M059J (cell line): ENCODE data around the gene TRPM4. TPM values are rescaled to one million over a fixed set of nuclear protein-coding genes. Genes with fewer than 3 reads are reported as not detected.
"Not testable (repeated sequence)": the region's sequence is repeated elsewhere in the genome, so short reads cannot be mapped to it uniquely, and the experiment has no call there.

ENCODE experiments used
- DNase-seq: peaks from one replicate; pipeline ENCODE4 v3.0.0-alpha.2; 2012; ENCODE audit warnings: low read depth
- total RNA-seq: library from RNA; depleted of rRNA; stranded (reverse); fragments of >200 nt; shearing (Covaris generic); gene quantifications from 2 replicates; pipeline ENCODE4 v1.2.3, GENCODE V29; 2014

The TRPM4 gene
- total RNA-seq, 1 experiment from 2014 or later: 2.6 TPM

DNA sequence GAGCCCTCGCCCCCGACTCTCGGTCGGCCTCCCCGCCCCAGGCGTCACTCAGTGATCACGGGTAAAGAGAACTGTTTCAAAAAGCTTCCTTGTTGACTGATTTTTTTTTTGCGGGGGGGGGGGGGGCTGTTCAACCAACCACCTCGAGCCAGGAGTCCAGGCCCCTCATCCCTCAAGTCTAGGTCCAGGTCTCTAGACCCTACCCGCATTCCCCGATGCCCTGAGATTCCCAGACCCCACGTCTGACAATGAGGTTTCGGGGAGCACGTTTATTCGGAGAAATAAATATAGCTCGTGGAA is 6.7 kb upstream of the TRPM4 start:
- no peak for DNase-seq

DNA sequence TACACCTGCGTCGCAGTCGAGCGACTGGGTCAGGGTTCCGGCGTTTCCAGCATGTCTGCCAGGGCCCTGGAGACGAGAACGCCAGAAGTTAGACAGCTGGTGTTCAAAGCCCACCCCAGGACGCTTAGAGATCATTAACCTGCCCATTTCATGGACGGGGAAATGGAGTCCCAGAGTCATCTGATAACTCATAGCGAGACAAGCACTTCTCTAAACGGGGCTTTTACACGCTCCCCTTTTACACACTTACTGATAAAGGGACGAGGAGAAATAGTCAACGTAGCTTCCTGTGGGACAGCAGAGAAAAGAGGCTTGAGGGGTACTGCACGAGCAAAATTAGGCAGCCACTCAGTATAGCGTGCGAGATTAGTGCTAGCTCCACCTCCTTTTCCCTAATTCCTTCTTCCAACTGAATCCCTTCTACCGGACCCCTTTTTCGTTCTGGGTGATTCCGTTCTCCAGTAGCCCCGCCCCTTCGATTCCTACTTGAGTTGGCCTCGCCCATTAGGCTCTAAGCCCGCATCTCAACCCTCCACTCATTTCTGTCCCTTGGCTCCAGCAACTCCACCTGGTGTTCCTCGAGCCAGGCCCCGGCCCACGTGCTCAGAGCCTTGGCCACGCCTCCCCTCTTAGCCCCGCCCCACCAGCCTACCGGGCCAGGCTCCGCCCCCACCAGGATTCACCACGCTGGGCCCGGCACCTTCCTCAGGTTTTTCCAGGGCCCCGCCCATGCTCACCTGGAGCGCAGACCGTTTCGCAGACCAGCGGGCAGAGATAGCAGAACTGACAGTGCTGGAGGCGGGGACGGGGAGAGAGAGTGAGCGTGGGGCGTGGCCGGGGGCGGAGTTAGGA is 6.1 kb upstream of the TRPM4 start:
- DNase-seq: peak; percentile 62

DNA sequence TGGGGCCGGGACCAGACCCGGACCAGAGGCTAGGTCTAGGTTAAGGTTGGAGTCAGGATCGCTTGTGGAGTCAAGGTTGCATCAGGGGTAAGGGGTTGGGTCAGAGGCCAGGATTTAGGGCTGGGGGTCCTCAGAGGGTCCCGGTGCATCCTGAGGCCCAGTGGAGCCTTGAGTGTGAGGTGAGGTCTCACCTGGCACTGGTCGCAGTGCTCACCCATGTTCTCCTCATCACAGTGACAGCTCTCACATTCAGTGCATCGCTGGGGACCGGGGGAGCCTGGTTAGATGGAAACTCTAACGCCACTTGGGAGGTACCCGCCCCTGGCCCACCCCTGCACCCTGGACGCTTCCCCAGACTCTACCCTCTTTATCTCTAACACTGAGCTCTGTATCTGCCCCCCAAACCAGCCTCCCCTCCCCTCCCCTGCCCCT is 5.5 kb upstream of the TRPM4 start:
- no peak for DNase-seq

DNA sequence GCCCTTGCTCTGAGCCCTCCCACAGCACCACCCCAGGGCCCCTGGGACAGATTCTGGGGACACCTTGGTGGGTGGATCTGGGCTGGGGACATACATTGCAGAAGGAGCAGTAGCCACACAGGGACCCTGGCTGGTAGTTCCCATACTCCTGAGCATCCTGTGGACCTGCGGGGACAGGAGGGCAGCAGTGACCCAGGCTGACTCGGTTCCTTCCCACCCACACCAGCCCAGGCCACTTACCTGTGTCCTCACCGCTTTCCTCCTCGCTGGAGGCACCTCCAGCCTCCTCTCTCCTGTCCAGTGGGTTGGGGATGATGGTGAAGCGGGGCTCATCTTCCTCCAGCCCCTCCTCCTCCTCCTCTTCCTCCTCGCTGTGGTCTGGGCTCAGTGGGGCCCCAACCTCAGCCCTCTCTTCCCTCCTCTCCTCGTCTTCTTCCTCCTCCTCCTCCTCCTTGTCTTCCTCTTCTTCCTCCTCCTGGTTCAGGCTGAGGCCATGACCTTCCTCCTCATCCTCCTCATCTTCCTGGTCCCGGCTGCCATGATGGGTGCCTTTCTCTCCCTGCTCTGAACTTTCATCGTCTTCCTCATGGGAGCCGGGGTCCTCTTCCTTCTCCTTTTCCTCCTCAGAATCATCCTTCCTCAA is 4.3 kb upstream of the TRPM4 start:
- no peak for DNase-seq

DNA sequence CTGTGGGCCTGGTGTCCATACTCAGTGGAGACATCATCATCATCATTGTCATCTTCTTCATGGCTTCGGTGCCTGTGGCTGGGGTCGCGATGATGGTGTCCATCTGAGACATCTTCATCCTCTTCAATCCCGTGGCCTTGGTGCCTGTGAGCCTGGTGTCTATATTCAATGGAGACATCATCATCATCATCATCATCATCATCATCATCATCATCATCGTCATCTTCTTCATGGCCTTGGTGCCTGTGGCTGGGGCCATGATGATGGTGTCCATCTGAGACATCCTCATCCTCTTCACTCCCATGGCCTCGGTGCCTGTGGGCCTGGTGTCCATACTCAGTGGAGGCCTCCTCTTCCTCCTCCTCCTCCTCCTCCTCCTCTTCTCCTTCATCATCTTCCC is 3.3 kb upstream of the TRPM4 start:
- no peak for DNase-seq

DNA sequence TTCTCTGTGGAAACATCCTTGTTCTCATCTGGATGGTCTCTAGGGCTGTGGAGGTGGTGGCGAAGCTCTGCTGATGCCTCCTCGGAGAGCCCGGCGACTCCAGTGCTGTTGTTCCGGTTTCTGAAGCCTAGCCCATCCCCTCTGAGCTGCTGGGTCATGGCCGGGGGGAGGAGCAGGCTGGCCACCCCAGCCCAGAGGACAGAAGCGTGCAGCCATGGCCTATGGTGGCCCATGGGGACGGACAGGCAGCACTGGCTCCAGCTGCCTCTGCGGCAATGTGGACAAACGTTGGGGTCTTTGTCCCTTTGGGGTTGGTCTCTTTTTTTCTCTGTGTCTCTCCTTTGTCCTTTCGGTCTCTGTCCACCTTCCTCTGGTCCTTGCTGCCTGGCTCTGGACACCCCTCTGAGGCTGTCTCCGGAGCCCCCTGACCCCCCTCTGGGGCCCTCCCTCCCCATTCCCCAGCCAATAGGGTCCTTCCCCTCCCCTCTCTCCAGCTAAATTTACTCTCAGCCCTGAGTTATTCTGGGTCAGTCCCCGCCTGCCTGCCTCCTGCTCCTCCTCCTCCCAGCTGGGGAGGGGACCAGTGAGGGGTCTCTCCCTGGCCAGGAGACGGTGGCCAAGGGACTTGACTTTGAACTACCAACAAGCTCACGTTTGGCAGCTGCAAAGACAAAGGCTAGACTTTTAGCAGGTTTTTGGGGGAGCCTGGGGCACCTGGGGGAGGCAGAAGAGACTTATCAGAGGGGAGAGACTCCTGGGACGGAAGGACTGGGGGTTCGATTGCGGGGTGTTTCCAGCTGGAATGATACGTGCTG is 2.4 kb upstream of the TRPM4 start, which contains the start of gene HRC:
TSS of gene HRC (minus strand) at position 392 of the 815 bp plus-strand sequence. CDS start at position 233, 159 bp downstream.
- no peak for DNase-seq

DNA sequence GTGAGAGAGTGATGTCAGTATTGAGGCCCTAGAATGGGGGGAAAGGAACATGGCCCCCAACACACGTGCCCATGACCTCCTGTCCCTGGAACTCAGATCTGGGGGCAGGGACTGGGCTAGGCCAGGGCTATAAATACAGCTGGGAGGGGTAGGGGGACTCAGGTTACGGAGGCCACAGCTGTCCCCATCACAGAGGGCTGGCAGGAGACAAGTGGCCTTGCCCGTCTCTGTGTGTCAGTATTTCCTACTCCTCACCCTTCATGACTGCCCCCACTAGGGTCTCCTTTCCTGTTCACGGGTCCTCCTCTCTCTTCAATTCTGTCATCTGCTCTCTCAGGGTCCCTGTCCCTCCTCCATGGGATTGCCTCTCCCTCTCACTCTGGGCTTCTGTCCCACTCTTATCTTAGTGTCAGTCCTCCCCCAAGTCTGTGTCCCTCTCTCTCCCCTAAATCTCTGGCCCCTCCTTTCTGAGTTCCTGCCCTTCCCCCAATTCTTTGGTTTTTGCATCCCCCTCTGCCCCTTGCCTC is 1.7 kb upstream of the TRPM4 start:
- no peak for DNase-seq

DNA sequence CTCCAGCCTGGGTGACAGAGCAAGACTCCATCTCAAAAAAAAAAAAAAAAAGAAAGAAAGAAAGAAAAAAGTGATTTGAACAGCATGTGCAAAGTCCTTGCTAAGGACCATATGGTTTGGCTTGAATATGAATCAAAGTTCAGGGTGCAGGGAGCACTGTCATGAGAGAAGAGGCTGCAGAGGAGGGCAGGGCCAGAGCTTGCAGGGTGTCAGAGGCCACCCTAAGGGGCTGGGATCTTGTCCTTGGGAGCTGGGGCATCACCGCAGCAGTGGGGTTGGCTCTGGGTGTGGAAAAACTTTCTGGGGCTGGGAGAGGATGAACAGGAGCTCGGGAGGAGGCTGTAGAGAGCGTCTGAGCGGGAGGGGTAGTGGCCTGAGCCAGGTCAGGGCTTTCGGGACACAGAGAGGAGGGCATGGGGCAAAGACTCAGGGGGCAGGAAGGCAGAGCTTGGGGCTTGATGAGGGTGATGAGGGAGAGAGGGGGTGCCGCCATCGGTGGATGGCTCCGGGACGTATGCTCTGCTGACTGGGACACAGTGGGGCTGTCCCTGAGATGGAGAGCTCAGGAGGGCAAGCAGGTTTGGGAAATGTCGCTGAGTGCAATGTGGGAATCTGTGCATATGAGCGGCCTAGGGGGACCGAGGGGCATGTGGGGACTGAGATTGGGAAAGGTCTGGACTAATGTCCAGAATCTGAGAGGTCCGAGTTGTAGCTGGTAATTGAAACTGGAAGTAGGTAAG is 3.0 kb downstream of the TRPM4 start:
- no peak for DNase-seq

DNA sequence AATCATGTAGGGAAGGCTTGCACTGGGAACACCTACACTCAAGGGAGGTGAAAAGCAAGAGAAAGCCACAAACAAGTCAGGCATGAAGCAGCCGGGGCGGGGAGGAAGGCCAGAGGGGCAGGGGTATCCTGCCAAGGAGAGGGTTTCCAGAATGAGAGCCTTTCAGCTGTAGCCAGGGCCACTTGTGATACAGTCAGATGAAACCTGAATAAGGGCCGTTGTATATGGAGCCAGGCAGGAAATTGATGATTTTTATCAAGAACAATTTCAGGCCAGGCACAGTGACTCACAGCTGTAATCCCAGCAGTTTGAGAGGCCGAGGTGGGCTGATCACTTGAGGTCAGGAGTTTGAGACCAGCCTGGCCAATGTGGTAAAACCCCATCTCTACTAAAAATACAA is 4.4 kb downstream of the TRPM4 start:
- DNase-seq: no peak

DNA sequence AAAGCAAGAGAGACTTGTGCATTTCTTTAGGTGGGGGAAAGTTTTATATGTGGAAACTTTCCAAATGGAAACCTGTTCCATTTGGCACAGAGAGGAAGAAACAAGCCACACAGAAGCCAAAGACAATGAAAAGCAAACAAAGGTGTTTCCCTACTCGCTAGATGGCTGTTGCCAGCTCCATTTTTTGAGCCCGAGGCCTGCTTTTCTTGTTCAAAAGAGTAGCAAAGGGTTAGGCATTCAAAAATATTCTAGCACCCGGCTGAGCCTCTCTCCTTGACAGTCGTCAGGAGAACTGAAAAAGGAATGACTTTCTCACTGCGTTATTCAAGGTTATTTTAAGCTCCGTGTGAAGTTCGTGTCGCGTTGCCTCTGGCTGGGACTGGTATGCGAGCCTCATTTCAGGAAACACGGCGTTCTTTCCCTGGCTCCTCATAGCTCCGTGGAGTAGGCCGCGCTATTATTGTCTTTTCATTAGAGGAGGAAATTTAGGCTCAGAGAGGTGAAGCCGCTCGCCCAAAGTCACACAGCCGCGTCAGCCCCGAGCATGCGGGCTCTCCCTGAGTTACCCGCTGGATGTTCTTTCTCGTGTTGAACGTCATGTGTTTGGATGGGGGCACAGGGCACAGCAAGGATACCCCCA is 7.6 kb downstream of the TRPM4 start:
- DNase-seq: no peak

DNA sequence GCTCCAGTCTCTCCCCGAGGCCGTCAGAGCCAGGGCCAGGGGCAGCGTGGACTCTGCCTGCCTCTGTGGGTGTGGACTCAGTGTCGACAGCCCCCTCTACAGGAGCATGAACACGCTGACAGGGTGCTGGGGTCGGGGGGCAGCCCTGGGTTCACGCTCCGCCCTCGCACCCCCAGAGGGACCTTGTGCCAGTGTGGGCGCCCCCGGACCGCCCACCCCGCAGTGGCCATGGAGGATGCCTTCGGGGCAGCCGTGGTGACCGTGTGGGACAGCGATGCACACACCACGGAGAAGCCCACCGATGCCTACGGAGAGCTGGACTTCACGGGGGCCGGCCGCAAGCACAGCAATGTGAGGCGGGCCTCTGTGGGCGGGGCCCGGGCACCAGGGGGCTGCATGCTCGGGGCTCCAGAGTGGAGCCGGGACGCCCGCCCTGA is 8.3 kb downstream of the TRPM4 start:
- no peak for DNase-seq

DNA sequence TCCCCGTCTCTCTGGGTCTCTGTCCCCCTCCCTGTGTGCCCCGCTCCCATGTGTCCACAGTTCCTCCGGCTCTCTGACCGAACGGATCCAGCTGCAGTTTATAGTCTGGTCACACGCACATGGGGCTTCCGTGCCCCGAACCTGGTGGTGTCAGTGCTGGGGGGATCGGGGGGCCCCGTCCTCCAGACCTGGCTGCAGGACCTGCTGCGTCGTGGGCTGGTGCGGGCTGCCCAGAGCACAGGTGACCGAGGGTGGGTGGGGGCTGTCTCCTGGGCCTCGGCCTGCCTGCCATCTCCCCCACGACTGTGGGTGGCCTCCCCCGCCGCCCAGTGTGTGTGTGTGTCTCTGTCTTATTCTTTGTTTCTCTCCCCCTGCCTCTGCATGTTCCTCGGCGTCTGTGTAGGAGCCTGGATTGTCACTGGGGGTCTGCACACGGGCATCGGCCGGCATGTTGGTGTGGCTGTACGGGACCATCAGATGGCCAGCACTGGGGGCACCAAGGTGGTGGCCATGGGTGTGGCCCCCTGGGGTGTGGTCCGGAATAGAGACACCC is 10.3 kb downstream of the TRPM4 start:
- DNase-seq: no peak

DNA sequence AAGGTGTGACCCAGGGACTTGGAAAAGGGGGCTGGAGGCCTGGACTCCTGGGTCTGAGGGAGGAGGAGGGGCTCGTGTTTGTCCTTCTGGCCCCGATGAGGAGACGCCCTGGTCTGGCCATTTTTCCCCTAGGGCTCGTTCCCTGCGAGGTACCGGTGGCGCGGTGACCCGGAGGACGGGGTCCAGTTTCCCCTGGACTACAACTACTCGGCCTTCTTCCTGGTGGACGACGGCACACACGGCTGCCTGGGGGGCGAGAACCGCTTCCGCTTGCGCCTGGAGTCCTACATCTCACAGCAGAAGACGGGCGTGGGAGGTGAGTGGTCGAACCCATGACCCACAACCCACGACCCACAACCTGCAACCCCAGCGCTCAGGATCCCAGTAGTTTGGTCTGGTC is 10.8 kb downstream of the TRPM4 start:
- DNase-seq: no peak

DNA sequence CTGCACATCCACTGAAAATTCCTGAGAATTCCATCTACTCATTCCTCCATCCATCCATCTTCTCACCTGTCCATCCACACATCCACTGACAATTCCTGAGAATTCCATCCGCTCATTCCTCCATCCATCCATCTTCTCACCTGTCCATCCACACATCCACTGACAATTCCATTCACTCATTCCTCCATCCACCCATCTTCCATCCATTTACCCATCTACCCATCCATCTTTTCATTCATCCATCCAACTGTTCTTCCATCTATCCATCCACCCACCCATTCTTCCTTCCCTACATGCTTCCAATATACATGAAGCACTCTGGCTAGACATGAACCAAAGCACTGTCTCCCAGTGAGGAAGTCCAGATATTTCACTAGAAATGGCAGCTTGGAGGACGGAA is 15.6 kb downstream of the TRPM4 start:
- DNase-seq: no peak

DNA sequence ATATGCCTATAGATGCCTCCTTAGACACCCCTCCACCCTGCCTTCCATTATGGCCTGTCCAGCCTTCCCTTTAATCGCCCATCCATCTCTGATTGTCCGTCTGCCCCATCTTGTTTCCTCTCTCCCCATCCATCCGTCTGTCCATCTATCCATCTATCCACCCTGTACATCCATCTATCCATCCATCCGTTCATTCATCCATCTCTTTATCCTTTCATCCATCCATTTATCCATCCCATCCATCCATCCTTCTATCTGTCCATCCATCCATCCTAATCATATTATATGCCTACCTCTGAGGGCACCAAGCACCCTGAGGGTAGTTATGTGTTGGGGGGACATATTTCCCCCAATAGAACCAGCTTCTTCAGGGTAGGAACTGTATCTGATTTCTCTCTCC is 23.1 kb downstream of the TRPM4 start:
- DNase-seq: no peak

DNA sequence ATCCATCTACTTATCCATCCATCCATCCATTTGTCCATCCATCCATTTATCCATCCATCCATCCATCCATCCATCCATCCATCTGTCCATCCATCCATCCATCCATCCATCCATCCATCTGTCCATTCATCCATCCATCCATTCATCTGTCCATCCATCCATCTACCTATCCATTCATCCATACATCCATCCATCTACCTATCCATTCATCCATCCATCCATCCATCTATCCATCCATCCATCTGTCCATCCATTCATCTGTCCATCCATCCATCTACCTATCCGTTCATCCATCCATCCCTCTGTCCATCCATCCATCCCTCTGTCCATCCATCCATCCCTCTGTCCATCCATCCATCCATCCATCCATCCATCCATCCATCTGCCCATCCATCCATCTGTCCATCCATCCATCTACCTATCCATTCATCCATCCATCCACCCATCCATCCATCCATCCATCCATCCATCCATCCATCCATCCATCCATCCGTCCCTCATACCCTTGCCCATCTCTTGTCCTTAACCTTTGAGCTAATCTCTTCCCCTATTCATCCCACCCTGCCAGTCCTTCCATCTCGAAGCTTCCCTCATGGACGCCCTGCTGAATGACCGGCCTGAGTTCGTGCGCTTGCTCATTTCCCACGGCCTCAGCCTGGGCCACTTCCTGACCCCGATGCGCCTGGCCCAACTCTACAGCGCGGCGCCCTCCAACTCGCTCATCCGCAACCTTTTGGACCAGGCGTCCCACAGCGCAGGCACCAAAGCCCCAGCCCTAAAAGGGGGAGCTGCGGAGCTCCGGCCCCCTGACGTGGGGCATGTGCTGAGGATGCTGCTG is 24.6 kb downstream of the TRPM4 start:
- DNase-seq: not testable (repeated sequence)

DNA sequence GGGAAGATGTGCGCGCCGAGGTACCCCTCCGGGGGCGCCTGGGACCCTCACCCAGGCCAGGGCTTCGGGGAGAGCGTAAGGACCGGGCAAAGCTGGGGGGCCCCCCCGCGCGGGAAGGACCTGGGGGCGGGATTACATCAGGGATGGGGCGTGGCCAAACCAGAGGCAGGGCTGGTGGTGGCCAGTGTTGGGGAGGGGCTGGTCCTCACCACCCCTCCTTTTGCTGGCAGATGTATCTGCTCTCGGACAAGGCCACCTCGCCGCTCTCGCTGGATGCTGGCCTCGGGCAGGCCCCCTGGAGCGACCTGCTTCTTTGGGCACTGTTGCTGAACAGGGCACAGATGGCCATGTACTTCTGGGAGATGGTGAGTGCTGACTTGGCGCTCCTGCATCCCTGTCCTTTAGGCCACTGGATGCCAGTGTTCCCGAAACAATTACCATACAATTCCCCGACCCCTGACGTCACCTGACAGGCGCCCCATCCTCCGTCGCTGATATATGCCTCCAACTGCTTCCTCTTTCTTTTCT is 25.3 kb downstream of the TRPM4 start:
- DNase-seq: no peak

DNA sequence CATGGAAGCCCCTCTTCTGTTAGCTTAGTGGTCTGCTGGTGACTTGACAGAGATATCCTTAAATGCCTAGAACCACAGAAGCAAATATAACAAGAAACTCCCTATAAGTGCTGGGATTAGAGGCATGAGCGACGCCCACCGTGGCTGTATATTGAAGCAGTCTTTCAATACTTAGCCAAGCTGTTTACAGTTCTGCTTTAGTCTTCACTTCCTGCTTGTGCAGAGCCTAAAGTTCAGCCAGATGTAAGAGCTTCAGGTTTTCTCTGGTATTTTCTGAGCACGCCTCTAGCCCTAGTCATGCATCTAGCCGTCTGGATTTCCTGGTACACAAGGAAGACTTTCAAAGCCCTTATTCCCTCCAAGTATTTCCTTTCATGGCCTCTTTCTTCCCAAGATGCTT is 28.5 kb downstream of the TRPM4 start:
- no peak for DNase-seq

DNA sequence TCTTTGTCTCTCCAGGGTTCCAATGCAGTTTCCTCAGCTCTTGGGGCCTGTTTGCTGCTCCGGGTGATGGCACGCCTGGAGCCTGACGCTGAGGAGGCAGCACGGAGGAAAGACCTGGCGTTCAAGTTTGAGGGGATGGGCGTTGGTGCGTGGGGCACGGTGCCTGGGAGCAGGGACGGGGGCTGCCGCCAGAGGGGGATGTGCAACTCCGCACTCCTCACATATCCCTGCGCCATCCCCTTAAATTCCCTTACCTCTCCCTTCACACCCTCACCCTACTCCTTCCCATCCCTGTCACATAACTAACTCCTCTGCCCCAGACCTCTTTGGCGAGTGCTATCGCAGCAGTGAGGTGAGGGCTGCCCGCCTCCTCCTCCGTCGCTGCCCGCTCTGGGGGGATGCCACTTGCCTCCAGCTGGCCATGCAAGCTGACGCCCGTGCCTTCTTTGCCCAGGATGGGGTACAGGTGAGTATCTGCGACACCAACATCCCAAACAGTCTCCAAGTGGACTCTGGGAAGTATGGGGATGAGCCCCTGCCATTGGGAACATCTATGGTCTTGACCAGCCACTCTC is 31.1 kb downstream of the TRPM4 start:
- no peak for DNase-seq
